Heart left ventricle (tissue), 16 donors: Measurements from ENCODE around the gene LAMA2. TPM values are rescaled to one million over a fixed set of nuclear protein-coding genes. Genes with fewer than 3 reads are reported as not detected.

Experiments used
- ATAC-seq, 4 donors: fragments of 200-7000 bp; cut with Tn5 transposase; one replicate each; pipeline ENCODE4 v1.9.1; 2020 to 2022; ENCODE audit warnings: moderate library complexity in 4 of 4, mild to moderate bottlenecking in 3 of 4, moderate number of reproducible peaks in 1 of 4
- DNase-seq, 5 donors: peaks; one replicate each; pipeline ENCODE4 v3.0.0-alpha.2; 2020
- H3K27ac ChIP-seq, 12 donors: fragments of 200-600 bp; sonication (generic) in 4 of 12; one replicate each; pipeline versions ENCODE4 v1.5.0 to v1.8.0; 2016 to 2022; ENCODE audit warnings: mild to moderate bottlenecking in 2 of 12
- H3K27me3 ChIP-seq, 9 donors: fragments of 200-600 bp; sonication (generic) in 2 of 9; one replicate each; pipeline versions ENCODE4 v1.5.1 to v1.8.0; 2016 to 2022; ENCODE audit warnings: mild to moderate bottlenecking in 3 of 9
- H3K36me3 ChIP-seq, 9 donors: fragments of 200-600 bp; sonication (generic) in 2 of 9; one replicate each; pipeline versions ENCODE4 v1.5.0 to v1.8.0; 2018 to 2022; ENCODE audit warnings: mild to moderate bottlenecking in 2 of 9
- H3K4me1 ChIP-seq, 12 donors: fragments of 200-600 bp; sonication (generic) in 4 of 12; one replicate each; pipeline versions ENCODE4 v1.5.0 to v1.8.0; 2016 to 2022; ENCODE audit warnings: mild to moderate bottlenecking in 3 of 12
- H3K4me3 ChIP-seq, 12 donors: fragments of 200-600 bp; sonication (generic) in 4 of 12; one replicate each; pipeline versions ENCODE4 v1.5.0 to v1.8.0; 2017 to 2022; ENCODE audit warnings: mild to moderate bottlenecking in 9 of 12, moderate library complexity in 4 of 12
- H3K9me3 ChIP-seq, 12 donors: fragments of 200-600 bp; sonication (generic) in 4 of 12; one replicate each; pipeline versions ENCODE4 v1.5.0 to v1.8.0; 2016 to 2022; ENCODE audit warnings: mild to moderate bottlenecking in 1 of 12
- CTCF ChIP-seq, 12 donors: fragments of 200-600 bp; sonication (generic) in 4 of 12; IDR thresholded peaks; one replicate each; pipeline versions ENCODE4 v1.5.0 to v1.8.0; 2018 to 2022; ENCODE audit warnings: antibody characterized with exemption in 12 of 12, mild to moderate bottlenecking in 5 of 12
- POLR2A ChIP-seq, 2 donors: fragments of 450-650 bp; IDR thresholded peaks; one replicate each; pipeline ENCODE4 v1.6.1; 2017; ENCODE audit warnings: antibody characterized with exemption in 2 of 2, mild to moderate bottlenecking in 2 of 2, moderate library complexity in 2 of 2
- WGBS, 4 donors: extraction: QIAGEN DNeasy Blood & Tissue Kit in 2 of 4; methylation state at CpG; one replicate each; pipeline versions ENCODE4 v1.1.5 to v1.1.7; 2013 to 2018; 5-methylcytosine and 5-hydroxymethylcytosine counted together
- intact Hi-C, 10 donors: fragments of 100-400 bp; cut with DNase I; formaldehyde crosslinking; loops; one replicate each; pipeline versions ENCODE4 v1.11.1 to v1.14.2; 2022
- polyA plus RNA-seq, 2 donors: library from polyadenylated mRNA; stranded (reverse); fragments of 200-250 nt; gene quantifications; one replicate each; pipeline ENCODE4 v1.2.3, GENCODE V29; 2013
- total RNA-seq, 9 donors: library from RNA; depleted of rRNA in 2 of 9; stranded (reverse); fragments of >200 nt in 2 of 9; fragmentation: NEBNext Ultra II Directional in 3 of 9; extraction: Animal tissue kit (Norgen Biotek cat#: 25700) in 3 of 9; gene quantifications; one replicate each; pipeline versions ENCODE4 v1.1.0 to v1.2.4, GENCODE V29; 2016 to 2023
- donor health status: ischemic (EF 13 %, LVEDD 7.1; RV severe dilation, severe dysfunction).
- donor health status: healthy with polysubstance abuse.
- donor health status: DM: no; HTN: yes; CAD: no.
- donor health status: DM: no; HTN: no; CAD: no.
- donor health status: ischemic (EF 25% LVEDD 6.9; RV normal size, moderate dysfunction).
- donor health status: ischemic (EF 25% LVEDD 5.7; RV mildly dilated, moderate dysfunction).
- donor health status: healthy.
- donor health status: DM: yes; HTN: yes; CAD: no.
- donor health status: ischemic (EF 35%, LVEDD 5.7; RV mildly dilated, moderate dysfunction).
- donor health status: nonischemic (EF 11% LVEDD 7.7; RV severe dilation, severe dysfunction).
- donor health status: DM: yes; HTN: yes; CAD: no.
- donor health status: PGD.
- donor health status: ischemic (EF 29% LVEDD 5.4; RV normal size, mild dysfunction).
- donor health status: nonischemic (EF 23%, LVEDD 6.1; RV moderate dilation, normal function).

The LAMA2 gene
- total and polyA plus RNA-seq, 11 donors: 34.8 to 299 (median 206) TPM

DNA sequence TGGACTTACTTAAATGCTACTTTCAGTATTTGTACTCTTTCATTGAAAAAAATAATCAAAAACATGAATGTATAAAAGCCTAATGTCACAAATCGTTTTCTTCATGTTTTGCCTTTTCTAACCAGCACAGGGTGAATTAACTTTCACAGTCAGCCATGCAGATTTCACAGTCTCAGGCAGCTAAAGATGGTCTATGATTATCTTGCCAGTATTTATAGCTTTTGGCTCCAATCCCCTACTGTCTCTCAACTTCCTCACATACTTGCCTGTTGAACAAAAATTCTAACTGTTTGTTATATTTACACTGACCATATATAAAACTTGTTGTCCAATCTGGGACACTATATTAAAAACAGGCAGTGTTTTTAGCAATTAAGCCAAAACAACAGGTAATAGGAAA, 468.9 kb downstream of the LAMA2 start:
- Histone ChIP-seq H3K4me3 (no peak overlapping the region), H3K4me1 (peaks cover 0 to 53% (median 15%) of the 10 kb centered on the region in 12 donors), H3K9me3 (no peaks in the 10 kb centered on the region), H3K27me3 (no peaks in the 10 kb centered on the region), H3K36me3 (peaks cover 0 to 82% (median 24%) of the 10 kb centered on the region in 9 donors), H3K27ac (peak overlapping the region in 11 of 12 donors; percentile 26 to 75 (median 53))
- ATAC-seq (peak in 3 of 4 donors; percentile 23 to 48 (median 34)), DNase-seq (no peak)
- 20 to 32% (median 26%) methylated on average over 1 of the region's 1 CpG for WGBS, 4 donors
- intact Hi-C loops: no loop called here
- no peak for TF ChIP-seq CTCF (IDR thresholded peaks at IDR 0.05)
- no peak for TF ChIP-seq POLR2A (IDR thresholded peaks at IDR 0.05)

DNA sequence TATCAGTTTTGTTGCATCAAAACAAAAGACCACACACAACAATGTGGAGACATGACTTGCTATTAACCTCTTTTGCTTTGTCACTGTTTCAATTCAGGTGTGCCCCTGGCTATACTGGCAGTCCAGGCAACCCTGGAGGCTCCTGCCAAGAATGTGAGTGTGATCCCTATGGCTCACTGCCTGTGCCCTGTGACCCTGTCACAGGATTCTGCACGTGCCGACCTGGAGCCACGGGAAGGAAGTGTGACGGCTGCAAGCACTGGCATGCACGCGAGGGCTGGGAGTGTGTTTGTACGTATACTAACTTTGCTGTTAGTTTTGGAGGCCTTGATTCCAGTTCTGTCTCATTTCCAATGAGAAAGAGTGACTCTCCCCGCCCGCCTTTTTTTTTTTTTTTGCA, 470.1 kb downstream of the LAMA2 start:
- H3K4me1 ChIP-seq: peaks cover 0 to 53% (median 19%) of the 10 kb centered on the region in 12 donors
- no peak for TF ChIP-seq POLR2A (IDR thresholded peaks at IDR 0.05)
- no peak for TF ChIP-seq CTCF (IDR thresholded peaks at IDR 0.05)
- peaks cover 0 to 88% (median 26%) of the 10 kb centered on the region in 9 donors for H3K36me3 ChIP-seq
- H3K27me3 ChIP-seq: no peaks in the 10 kb centered on the region
- intact Hi-C loops: no loop called here
- WGBS, 4 donors: 41 to 49% (median 47%) methylated on average over 9 of the region's 9 CpGs
- H3K9me3 ChIP-seq: no peaks in the 10 kb centered on the region
- peak overlapping the region in 9 of 12 donors; percentile 27 to 75 (median 52) for H3K27ac ChIP-seq
- ATAC-seq (peak; percentile 40 to 86 (median 52)), DNase-seq (peak in 4 of 5 donors; percentile 38 to 71 (median 59))
- H3K4me3 ChIP-seq: no peak overlapping the region

DNA sequence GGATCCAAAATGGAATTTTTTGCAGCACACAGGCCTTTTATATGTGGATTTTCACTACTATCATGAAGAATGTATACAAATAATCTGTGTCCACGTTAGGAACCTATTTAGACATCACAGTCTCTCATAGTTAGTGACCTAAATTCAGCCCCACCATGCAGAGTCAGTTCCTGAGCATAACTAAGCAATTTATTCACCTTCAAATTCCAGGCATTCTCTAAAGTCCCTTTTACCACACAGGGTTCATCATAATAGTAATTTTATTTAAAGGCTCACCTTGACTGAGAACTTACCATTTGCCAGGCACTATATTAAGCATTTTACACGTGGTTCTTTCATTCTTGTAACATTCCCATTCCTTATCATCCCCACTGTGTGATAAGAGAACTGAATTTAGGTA, 473.2 kb downstream of the LAMA2 start:
- no peaks in the 10 kb centered on the region for H3K27me3 ChIP-seq
- no peak for ATAC-seq
- H3K9me3 ChIP-seq: no peaks in the 10 kb centered on the region
- peaks cover 0 to 88% (median 18%) of the 10 kb centered on the region in 9 donors for H3K36me3 ChIP-seq
- peak overlapping the region in 6 of 12 donors; percentile 0 to 50 (median 30) for H3K27ac ChIP-seq
- no peak overlapping the region for H3K4me3 ChIP-seq
- intact Hi-C loops: no loop called here
- TF ChIP-seq POLR2A (IDR thresholded peaks at IDR 0.05) (no peak), CTCF (IDR thresholded peaks at IDR 0.05) (no peak)
- DNase-seq: no peak
- WGBS, 4 donors: 15 to 26% (median 21%) methylated on average over 2 of the region's 2 CpGs
- H3K4me1 ChIP-seq: peaks cover 0 to 46% (median 15%) of the 10 kb centered on the region in 12 donors

DNA sequence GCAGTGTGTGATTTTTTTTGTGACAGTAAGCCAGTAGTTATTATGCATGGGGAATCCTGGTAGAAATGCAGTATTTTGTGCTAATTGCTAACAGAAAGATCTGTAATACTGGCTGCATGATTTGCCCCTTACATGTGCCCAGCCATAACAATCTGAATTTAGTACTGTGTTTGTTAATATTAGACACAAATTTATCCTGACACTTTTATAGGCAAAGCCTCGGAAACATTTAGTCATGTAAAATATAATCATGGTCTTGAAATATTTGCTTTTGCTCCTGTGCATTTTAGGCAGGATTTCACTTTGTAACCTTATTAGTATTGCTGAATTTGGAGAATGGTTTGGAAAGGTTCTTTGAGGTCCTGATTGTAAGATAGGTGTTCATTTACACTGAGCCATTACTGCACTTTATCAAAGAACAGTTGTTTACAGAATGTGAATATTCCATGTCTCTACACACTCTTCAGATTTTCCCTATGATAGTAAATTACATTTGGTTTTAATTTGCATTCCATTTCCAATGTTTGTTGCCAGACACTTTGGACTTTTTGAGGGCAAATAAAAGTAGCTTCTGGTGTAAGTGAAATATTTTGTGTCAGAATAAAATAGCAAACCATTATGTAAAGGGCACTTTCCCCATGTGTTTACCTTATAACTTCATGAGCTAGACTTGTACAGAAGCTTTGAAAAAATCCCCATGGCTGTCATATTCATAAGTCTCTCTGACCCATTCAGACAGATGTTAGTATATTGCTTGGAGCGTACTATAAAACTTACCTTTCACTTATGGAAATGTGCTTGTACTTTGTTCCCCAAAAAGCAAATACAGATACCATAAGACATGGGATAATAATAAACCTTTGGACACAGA, 477.1 kb downstream of the LAMA2 start:
- no peak overlapping the region for H3K27ac ChIP-seq
- H3K4me3 ChIP-seq: no peak overlapping the region
- no peaks in the 10 kb centered on the region for H3K9me3 ChIP-seq
- no peak for DNase-seq
- ATAC-seq: no peak
- no peaks in the 10 kb centered on the region for H3K27me3 ChIP-seq
- intact Hi-C loops: loop anchor here in 2 of 10 donors (10.0 kb wide), 2 partner anchors 555 to 635 kb away; no protein-coding TSS in a partner anchor
- TF ChIP-seq POLR2A (IDR thresholded peaks at IDR 0.05) (no peak), CTCF (IDR thresholded peaks at IDR 0.05) (no peak)
- H3K4me1 ChIP-seq: peaks cover 0 to 27% (median 10%) of the 10 kb centered on the region in 12 donors
- 84 to 93% (median 90%) methylated on average over 2 of the region's 2 CpGs for WGBS, 4 donors
- H3K36me3 ChIP-seq: peaks cover 0 to 94% (median 7%) of the 10 kb centered on the region in 9 donors
